Activated CD8-positive, alpha-beta T cell treated with anti-CD3 and anti-CD28 coated beads for 36 hours (primary cell): ENCODE data around the gene UTP4. TPM values are rescaled to one million over a fixed set of nuclear protein-coding genes. Genes with fewer than 3 reads are reported as not detected.

Experiments used
- ATAC-seq: fragments of 200-7000 bp; cut with Tn5 transposase; one replicate; pipeline ENCODE4 v1.10.0; 2021; ENCODE audit warnings: mild to moderate bottlenecking, moderate library complexity
- CTCF ChIA-PET: fragments of 350-600 bp; sonication (Branson Sonifier 250); formaldehyde crosslinking; loops from one replicate; lab custom pipeline; 2021; ENCODE audit warnings: antibody characterized with exemption; lab: Charles Lee
- POLR2A ChIA-PET: fragments of 350-600 bp; sonication (Branson Sonifier 250); formaldehyde crosslinking; loops from one replicate; lab custom pipeline; 2021; ENCODE audit warnings: antibody characterized with exemption; lab: Charles Lee
- DNase-seq: peaks from one replicate; pipeline ENCODE4 v3.0.0-alpha.2; 2020
- H3K27ac Mint-ChIP-seq: one replicate; pipeline ENCODE4 v1.8.0; 2021; ENCODE audit warnings: mild to moderate bottlenecking, mixed read lengths
- H3K27me3 Mint-ChIP-seq: one replicate; pipeline ENCODE4 v1.8.0; 2021; ENCODE audit warnings: mixed read lengths
- H3K36me3 Mint-ChIP-seq: one replicate; pipeline ENCODE4 v1.8.0; 2021; ENCODE audit warnings: low read depth, mixed read lengths
- H3K4me1 Mint-ChIP-seq: one replicate; pipeline ENCODE4 v1.8.0; 2021; ENCODE audit warnings: low read depth, mixed read lengths
- H3K4me3 Mint-ChIP-seq: one replicate; pipeline ENCODE4 v1.8.0; 2021; ENCODE audit warnings: mild to moderate bottlenecking, moderate library complexity, mixed read lengths
- H3K9me3 Mint-ChIP-seq: one replicate; pipeline ENCODE4 v1.8.0; 2021; ENCODE audit warnings: mixed read lengths
- intact Hi-C: fragments of 100-400 bp; cut with micrococcal nuclease; formaldehyde crosslinking; loops from one replicate; pipeline ENCODE4 v1.10.0; 2022
- total RNA-seq, 2 experiments: library from RNA; stranded (reverse); gene quantifications; one replicate each; pipeline ENCODE4 v1.2.3, GENCODE V29; 2021
- TF ChIP-seq, protein P1 (sequence below): fragments of 200-600 bp; IDR thresholded peaks from one replicate; pipeline ENCODE4 v1.8.0; 2022; ENCODE audit warnings: antibody characterized with exemption, mild to moderate bottlenecking

The UTP4 gene
- total RNA-seq, 2 experiments from 2014 or later = 112 to 121 TPM

DNA sequence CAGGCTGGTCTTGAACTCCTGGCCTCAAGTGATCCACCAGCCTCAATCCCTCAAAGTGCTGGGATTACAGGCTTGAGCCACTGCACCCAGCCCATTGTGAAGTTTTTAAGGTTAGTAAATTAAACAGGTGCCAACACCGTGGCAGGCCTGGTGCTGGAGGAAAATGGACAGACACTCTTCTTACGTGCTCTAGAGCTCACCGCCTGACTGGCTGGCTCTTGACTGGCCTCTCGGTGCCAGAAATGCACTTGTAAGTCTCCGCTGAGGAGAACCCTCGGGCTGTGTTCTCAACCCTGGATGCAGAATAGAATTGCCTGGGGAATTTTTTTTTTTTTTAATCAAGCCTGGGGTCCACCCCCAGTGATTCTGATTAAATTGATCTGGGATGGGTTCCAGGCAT lies 37.3 kb upstream of the UTP4 start:
- Mint-ChIP-seq H3K27me3 (no peaks in the 10 kb centered on the region), H3K4me3 (no peak overlapping the region), H3K9me3 (no peaks in the 10 kb centered on the region), H3K27ac (no peak overlapping the region), H3K36me3 (no peaks in the 10 kb centered on the region), H3K4me1 (no peaks in the 10 kb centered on the region)
- no peak for DNase-seq
- CTCF ChIA-PET = no interaction called here
- no peak for ATAC-seq
- TF ChIP-seq, protein P1, sequence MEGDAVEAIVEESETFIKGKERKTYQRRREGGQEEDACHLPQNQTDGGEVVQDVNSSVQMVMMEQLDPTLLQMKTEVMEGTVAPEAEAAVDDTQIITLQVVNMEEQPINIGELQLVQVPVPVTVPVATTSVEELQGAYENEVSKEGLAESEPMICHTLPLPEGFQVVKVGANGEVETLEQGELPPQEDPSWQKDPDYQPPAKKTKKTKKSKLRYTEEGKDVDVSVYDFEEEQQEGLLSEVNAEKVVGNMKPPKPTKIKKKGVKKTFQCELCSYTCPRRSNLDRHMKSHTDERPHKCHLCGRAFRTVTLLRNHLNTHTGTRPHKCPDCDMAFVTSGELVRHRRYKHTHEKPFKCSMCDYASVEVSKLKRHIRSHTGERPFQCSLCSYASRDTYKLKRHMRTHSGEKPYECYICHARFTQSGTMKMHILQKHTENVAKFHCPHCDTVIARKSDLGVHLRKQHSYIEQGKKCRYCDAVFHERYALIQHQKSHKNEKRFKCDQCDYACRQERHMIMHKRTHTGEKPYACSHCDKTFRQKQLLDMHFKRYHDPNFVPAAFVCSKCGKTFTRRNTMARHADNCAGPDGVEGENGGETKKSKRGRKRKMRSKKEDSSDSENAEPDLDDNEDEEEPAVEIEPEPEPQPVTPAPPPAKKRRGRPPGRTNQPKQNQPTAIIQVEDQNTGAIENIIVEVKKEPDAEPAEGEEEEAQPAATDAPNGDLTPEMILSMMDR = no peak
- intact Hi-C loops = no loop called here
- POLR2A ChIA-PET = no interaction called here

DNA sequence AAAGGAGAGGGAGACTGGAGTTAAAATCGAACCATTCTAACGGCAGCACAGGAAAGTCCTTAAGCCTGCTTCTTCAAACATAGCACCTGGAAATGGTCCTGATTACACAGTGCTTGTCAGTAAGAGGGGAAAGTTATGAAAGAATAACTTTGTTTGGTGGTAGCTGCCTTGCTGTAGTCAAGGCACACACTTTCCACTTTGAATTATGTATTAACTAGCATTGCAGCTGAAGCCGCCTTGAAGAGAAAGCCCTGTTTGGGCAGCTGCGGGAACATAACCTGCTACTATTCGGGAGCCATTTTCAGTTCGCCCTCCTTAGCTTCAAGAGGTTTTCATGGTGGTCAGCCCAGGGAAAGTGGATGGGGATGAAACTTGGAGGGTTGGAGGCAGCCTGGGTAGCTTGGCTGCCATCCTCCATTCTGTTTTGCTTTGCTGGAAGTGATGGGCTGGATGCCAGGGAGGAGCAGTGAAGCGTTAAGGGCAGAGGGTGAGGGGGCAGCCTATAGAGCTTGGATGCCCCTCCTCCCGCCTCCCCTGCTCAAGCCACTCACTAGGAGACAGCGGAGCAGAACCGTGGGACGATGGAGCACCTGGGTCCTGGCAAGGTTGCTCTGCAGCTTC lies 32.3 kb upstream of the UTP4 start:
- Mint-ChIP-seq H3K27ac (no peak overlapping the region), H3K36me3 (no peaks in the 10 kb centered on the region)
- intact Hi-C loops = no loop called here

DNA sequence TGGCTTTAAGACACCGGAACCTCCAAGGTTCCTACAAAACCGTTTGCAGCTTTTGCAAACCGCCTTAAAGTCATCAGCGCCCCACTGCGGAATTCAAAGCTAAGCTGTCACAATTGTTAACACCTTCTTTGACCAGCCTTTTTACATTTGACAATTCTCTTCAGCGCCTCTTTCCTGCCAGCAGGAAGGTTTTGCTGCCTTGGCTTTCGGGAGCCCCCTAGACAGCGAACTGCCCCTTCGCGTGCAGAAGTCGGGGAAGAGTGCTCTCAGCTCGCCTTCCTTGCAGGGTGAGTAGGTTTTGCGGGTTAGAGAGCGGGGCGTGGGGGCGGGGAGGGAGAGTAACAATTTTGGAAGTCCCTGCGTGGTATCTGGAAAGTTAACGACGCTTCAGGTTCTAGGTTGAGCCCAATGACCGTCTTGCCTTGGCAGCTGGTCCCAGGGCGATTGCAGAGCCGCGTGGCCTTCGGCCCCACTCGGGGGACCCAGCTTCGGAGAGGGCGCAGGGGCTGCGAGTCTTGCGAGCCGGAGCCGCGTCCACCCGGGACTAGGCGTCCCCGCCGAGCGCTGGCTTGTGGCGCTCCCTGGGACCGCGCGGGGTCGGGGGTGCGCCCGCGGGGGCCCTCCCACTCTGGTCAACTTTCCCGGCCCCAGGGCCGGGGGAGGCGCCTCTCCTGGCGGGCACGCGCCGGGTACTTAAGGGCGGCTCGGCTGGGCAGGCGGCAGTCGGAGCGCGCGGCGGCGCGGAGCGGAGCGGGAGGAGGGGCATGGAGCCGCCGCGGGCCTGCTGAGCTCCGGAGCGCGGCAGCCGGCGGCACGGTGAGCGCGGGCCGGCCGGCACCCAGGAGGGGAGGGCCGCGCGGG lies 26.7 kb upstream of the UTP4 start, which contains the start of gene HAS3:
TSS of gene HAS3 (plus strand) at position 153 of the 861 bp plus-strand sequence. CDS start 3,743 bp downstream, outside the sequence.
- ChIA-PET POLR2A (interaction anchor here (1.5 kb wide), 2 partner anchors 9 to 27 kb away, joined by 4 to 5 read pairs; no protein-coding TSS in a partner anchor), CTCF (interaction anchor here (0.9 to 1.2 kb wide), 4 partner anchors 11 to 94 kb away, joined by 3 to 6 read pairs (median 3); no protein-coding TSS in a partner anchor)
- DNase-seq (peak; percentile 47), ATAC-seq (peak; percentile 76)
- peaks cover 14% of the 10 kb centered on the region for H3K4me1 Mint-ChIP-seq
- H3K4me3 Mint-ChIP-seq = peak within 1 kb of the TSS; percentile 73
- H3K27ac Mint-ChIP-seq = no peak within 1 kb of the TSS
- H3K27me3 Mint-ChIP-seq = peaks cover 38% of the 10 kb centered on the region
- no peaks in the 10 kb centered on the region for H3K9me3 Mint-ChIP-seq
- TF ChIP-seq, protein P1 = peak; percentile 24
- intact Hi-C loops = no loop called here
- H3K36me3 Mint-ChIP-seq = peaks cover 10% of the 10 kb centered on the region

More for the DNA sequence above, 32.3 kb upstream of the UTP4 start:
- DNase-seq = no peak
- H3K9me3 Mint-ChIP-seq = no peaks in the 10 kb centered on the region
- peaks cover 12% of the 10 kb centered on the region for H3K27me3 Mint-ChIP-seq
- ATAC-seq = no peak
- TF ChIP-seq, protein P1 = no peak
- ChIA-PET POLR2A (no interaction called here), CTCF (interaction anchor here (0.7 kb wide), 1 partner anchor 24 kb away, joined by 3 read pairs; no protein-coding TSS in a partner anchor)
- H3K4me1 Mint-ChIP-seq = peaks cover under 1% of the 10 kb centered on the region
- H3K4me3 Mint-ChIP-seq = no peak overlapping the region

DNA sequence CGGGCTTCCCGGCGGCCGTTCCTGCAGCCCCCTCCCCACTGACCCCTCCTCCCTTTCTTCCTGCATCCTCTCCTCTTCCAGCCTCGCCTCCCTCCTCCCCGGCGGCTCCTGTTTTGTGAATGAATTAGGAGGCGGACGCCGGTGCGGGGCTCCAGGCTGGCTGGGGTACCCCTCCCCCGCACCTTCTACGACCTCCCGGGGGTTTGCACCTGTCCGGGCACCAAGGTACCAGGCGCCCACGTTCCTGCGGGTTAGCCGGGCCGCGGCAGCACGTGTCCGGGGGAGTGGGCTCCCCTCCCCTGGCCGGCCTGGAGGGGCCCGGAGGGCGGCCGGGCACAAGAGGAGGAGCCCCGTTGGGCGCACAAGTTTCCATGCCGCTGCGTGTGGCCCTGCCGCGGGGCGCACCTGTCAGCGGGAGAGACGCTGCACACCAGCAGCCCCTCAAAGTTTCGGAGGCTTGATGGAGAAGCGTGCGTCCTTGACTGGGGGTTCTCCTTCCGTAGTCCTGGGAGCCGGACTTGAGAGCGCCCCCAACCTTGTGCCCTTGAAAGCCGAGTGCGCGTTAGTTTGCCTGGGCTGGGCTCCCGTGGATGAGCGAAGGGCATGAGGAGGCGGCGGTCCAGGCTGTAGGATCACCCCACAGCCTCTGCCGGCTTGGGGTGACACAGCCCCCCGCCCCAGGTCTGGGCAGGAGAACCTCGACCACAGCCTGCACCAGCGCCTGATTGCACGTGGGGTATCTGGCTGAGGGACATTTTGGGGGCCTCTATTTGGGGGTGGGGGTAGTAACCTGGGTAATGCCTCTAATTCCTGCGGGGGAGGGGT lies 25.7 kb upstream of the UTP4 start:
- POLR2A ChIA-PET = interaction anchor here (1.5 kb wide), 1 partner anchor 26 kb away, joined by 4 read pairs; no protein-coding TSS in a partner anchor
- no peaks in the 10 kb centered on the region for H3K9me3 Mint-ChIP-seq
- intact Hi-C loops = no loop called here
- ATAC-seq (peak; percentile 21), DNase-seq (no peak)
- H3K4me1 Mint-ChIP-seq = peaks cover 14% of the 10 kb centered on the region
- TF ChIP-seq, protein P1 = no peak
- H3K4me3 Mint-ChIP-seq = peak overlapping the region; percentile 35
- no peak overlapping the region for H3K27ac Mint-ChIP-seq
- peaks cover 36% of the 10 kb centered on the region for H3K27me3 Mint-ChIP-seq
- CTCF ChIA-PET = interaction anchor here (1.0 to 1.2 kb wide), 2 partner anchors 17 to 18 kb away, joined by 3 read pairs; no protein-coding TSS in a partner anchor
- peaks cover 11% of the 10 kb centered on the region for H3K36me3 Mint-ChIP-seq
